SK-N-SH (cell line): ENCODE measurements around the gene HSD17B1. TPM values are rescaled to one million over a fixed set of nuclear protein-coding genes. Genes with fewer than 3 reads are reported as not detected.

Experiments
- ELF1 ChIP-seq: IDR thresholded peaks from 2 replicates; pipeline ENCODE4 v1.4.0; 2012
- EZH2phosphoT487 ChIP-seq: fragments of 200-600 bp; sonication (generic); IDR thresholded peaks from 2 replicates; pipeline ENCODE4 v1.6.1; 2017; ENCODE audit warnings: low read depth, mixed run types, mild to moderate bottlenecking, antibody characterized with exemption, moderate library complexity, borderline replicate concordance
- FOSL2 ChIP-seq: IDR thresholded peaks from 2 replicates; pipeline ENCODE4 v1.4.0; 2012; ENCODE audit warnings: low read depth, mild to moderate bottlenecking, moderate library complexity, borderline replicate concordance
- FOXJ3 ChIP-seq: sonication (generic); formaldehyde crosslinking; IDR thresholded peaks from 2 replicates; pipeline ENCODE4 v1.5.1; 2020; ENCODE audit warnings: mild to moderate bottlenecking, missing genetic modification reagents
- FOXM1 ChIP-seq: IDR thresholded peaks from 2 replicates; pipeline ENCODE4 v1.4.0; 2012; ENCODE audit warnings: low read depth, mild to moderate bottlenecking
- GATA2 ChIP-seq: sonication (generic); formaldehyde crosslinking; IDR thresholded peaks from 2 replicates; pipeline ENCODE4 v1.5.0; 2020; ENCODE audit warnings: mild to moderate bottlenecking, missing genetic modification reagents
- MEF2A ChIP-seq: IDR thresholded peaks from 2 replicates; pipeline ENCODE4 v1.4.0; 2012; ENCODE audit warnings: low read depth, borderline replicate concordance
- MXI1 ChIP-seq: IDR thresholded peaks from 2 replicates; pipeline ENCODE4 v1.6.1; 2012; ENCODE audit warnings: mild to moderate bottlenecking, low read depth, low read length, improper control_type of control experiment
- NFIC ChIP-seq: IDR thresholded peaks from 2 replicates; pipeline ENCODE4 v1.4.0; 2012; ENCODE audit warnings: borderline replicate concordance
- POLR2AphosphoS5 ChIP-seq: IDR thresholded peaks from 2 replicates; pipeline ENCODE4 v1.6.1; 2012; ENCODE audit warnings: low read depth, low read length
- SIN3A ChIP-seq: IDR thresholded peaks from 2 replicates; pipeline ENCODE4 v1.6.1; 2012; ENCODE audit warnings: low read depth, mild to moderate bottlenecking, low read length, moderate library complexity, borderline replicate concordance
- TAF1 ChIP-seq: IDR thresholded peaks from 2 replicates; pipeline ENCODE4 v1.6.1; 2012; ENCODE audit warnings: low read depth, mild to moderate bottlenecking, low read length, moderate library complexity, borderline replicate concordance
- TCF12 ChIP-seq: IDR thresholded peaks from 2 replicates; pipeline ENCODE4 v1.4.0; 2012
- YY1 ChIP-seq: IDR thresholded peaks from 2 replicates; pipeline ENCODE4 v1.4.0; 2012; ENCODE audit warnings: low read depth, mild to moderate bottlenecking
- polyA plus RNA-seq, 3 experiments: library from polyadenylated mRNA; depleted of rRNA; stranded (reverse); fragments of >200 nt; gene quantifications; 2 replicates each; pipeline ENCODE4 v1.2.3, GENCODE V29; 2012
- TF ChIP-seq, protein P1 (sequence below): fragments of 200-600 bp; sonication (generic); IDR thresholded peaks from 2 replicates; pipeline ENCODE4 v1.6.1; 2017; ENCODE audit warnings: antibody characterized with exemption, mild to moderate bottlenecking, moderate library complexity
- TF ChIP-seq, protein P2 (sequence below): fragments of 150-350 bp; IDR thresholded peaks from 2 replicates; pipeline ENCODE4 v1.6.1; 2016; ENCODE audit warnings: mild to moderate bottlenecking, low read depth, low read length
- TF ChIP-seq, protein P3 (sequence below): IDR thresholded peaks from 2 replicates; pipeline ENCODE4 v1.6.1; 2012; ENCODE audit warnings: mild to moderate bottlenecking, low read depth, low read length, moderate library complexity

The HSD17B1 gene
- polyA plus RNA-seq, 1 of the 3 experiments (the other 2 are of a cell fraction) = 1.3 TPM

DNA sequence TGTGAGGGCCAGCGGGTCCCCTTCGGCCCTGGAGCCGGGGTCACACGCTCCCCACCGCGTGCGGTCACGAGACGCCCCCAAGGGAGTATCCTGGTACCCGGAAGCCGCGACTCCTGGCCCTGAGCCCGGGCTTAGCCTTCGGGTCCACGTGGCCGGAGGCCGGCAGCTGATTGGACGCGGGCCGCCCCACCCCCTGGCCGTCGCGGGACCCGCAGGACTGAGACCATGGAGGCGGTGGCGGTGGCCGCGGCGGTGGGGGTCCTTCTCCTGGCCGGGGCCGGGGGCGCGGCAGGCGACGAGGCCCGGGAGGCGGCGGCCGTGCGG is 16.7 kb upstream of the HSD17B1 start, which contains the start of gene NAGLU (continued):
- TF ChIP-seq, protein P1, sequence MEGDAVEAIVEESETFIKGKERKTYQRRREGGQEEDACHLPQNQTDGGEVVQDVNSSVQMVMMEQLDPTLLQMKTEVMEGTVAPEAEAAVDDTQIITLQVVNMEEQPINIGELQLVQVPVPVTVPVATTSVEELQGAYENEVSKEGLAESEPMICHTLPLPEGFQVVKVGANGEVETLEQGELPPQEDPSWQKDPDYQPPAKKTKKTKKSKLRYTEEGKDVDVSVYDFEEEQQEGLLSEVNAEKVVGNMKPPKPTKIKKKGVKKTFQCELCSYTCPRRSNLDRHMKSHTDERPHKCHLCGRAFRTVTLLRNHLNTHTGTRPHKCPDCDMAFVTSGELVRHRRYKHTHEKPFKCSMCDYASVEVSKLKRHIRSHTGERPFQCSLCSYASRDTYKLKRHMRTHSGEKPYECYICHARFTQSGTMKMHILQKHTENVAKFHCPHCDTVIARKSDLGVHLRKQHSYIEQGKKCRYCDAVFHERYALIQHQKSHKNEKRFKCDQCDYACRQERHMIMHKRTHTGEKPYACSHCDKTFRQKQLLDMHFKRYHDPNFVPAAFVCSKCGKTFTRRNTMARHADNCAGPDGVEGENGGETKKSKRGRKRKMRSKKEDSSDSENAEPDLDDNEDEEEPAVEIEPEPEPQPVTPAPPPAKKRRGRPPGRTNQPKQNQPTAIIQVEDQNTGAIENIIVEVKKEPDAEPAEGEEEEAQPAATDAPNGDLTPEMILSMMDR = no peak
- TF ChIP-seq GATA2 (CRISPR knock-in tag) = no peak
- TF ChIP-seq, protein P2, sequence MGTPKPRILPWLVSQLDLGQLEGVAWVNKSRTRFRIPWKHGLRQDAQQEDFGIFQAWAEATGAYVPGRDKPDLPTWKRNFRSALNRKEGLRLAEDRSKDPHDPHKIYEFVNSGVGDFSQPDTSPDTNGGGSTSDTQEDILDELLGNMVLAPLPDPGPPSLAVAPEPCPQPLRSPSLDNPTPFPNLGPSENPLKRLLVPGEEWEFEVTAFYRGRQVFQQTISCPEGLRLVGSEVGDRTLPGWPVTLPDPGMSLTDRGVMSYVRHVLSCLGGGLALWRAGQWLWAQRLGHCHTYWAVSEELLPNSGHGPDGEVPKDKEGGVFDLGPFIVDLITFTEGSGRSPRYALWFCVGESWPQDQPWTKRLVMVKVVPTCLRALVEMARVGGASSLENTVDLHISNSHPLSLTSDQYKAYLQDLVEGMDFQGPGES = no peak
- TF ChIP-seq POLR2AphosphoS5 = no peak; the same call in 1 of the 2 replicates
- peak; percentile 84 for TF ChIP-seq NFIC
- no peak for TF ChIP-seq FOSL2
- no peak for TF ChIP-seq EZH2phosphoT487
- TF ChIP-seq YY1 = no peak
- no peak for TF ChIP-seq FOXM1
- TF ChIP-seq, protein P3, sequence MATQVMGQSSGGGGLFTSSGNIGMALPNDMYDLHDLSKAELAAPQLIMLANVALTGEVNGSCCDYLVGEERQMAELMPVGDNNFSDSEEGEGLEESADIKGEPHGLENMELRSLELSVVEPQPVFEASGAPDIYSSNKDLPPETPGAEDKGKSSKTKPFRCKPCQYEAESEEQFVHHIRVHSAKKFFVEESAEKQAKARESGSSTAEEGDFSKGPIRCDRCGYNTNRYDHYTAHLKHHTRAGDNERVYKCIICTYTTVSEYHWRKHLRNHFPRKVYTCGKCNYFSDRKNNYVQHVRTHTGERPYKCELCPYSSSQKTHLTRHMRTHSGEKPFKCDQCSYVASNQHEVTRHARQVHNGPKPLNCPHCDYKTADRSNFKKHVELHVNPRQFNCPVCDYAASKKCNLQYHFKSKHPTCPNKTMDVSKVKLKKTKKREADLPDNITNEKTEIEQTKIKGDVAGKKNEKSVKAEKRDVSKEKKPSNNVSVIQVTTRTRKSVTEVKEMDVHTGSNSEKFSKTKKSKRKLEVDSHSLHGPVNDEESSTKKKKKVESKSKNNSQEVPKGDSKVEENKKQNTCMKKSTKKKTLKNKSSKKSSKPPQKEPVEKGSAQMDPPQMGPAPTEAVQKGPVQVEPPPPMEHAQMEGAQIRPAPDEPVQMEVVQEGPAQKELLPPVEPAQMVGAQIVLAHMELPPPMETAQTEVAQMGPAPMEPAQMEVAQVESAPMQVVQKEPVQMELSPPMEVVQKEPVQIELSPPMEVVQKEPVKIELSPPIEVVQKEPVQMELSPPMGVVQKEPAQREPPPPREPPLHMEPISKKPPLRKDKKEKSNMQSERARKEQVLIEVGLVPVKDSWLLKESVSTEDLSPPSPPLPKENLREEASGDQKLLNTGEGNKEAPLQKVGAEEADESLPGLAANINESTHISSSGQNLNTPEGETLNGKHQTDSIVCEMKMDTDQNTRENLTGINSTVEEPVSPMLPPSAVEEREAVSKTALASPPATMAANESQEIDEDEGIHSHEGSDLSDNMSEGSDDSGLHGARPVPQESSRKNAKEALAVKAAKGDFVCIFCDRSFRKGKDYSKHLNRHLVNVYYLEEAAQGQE = no peak
- TF ChIP-seq ELF1 = peak; percentile 95
- no peak for TF ChIP-seq MEF2A
- no peak for TF ChIP-seq TCF12
- TF ChIP-seq MXI1 = peak; percentile 80; the same call in 1 of the 2 replicates
- peak; percentile 39; the same call in 1 of the 2 replicates for TF ChIP-seq TAF1
- TF ChIP-seq SIN3A = peak; percentile 80; the same call in 1 of the 2 replicates
- no peak for TF ChIP-seq FOXJ3
